IgD-negative memory B cell (primary cell): ENCODE results near the gene OST4. TPM values are rescaled to one million over a fixed set of nuclear protein-coding genes. Genes with fewer than 3 reads are reported as not detected.
A peak's percentile ranks its signal among the peaks of the same experiment; 100 is the strongest.

ENCODE experiments used
- H3K27ac Mint-ChIP-seq, 3 donors: one replicate each; pipeline ENCODE4 v1.8.0; 2020 to 2022; ENCODE audit warnings: mild to moderate bottlenecking in 3 of 3, mixed read lengths in 3 of 3, moderate library complexity in 1 of 3
- H3K27me3 Mint-ChIP-seq: one replicate; pipeline ENCODE4 v1.8.0; 2021; ENCODE audit warnings: mixed read lengths
- H3K36me3 Mint-ChIP-seq: one replicate; pipeline ENCODE4 v1.8.0; 2020; ENCODE audit warnings: mild to moderate bottlenecking, mixed read lengths
- H3K4me1 Mint-ChIP-seq, 3 donors: one replicate each; pipeline ENCODE4 v1.8.0; 2020 to 2022; ENCODE audit warnings: mixed read lengths in 3 of 3, mild to moderate bottlenecking in 1 of 3
- H3K4me3 Mint-ChIP-seq, 4 donors: one replicate each; pipeline ENCODE4 v1.8.0; 2020 to 2022; ENCODE audit warnings: mild to moderate bottlenecking in 4 of 4, mixed read lengths in 4 of 4, moderate library complexity in 3 of 4
- H3K9me3 Mint-ChIP-seq, 3 donors: one replicate each; pipeline ENCODE4 v1.8.0; 2020 to 2021; ENCODE audit warnings: mixed read lengths in 3 of 3, mild to moderate bottlenecking in 1 of 3
- polyA plus RNA-seq: library from polyadenylated mRNA; unstranded; fragments of 300-500 nt; fragmentation: Illumina TruSeq; gene quantifications from one replicate; pipeline ENCODE4 v1.2.3, GENCODE V29; 2021

The OST4 gene
- polyA plus RNA-seq, 1 donor from 2014 or later, result 723 TPM

- no peaks in the 10 kb centered on the region for H3K27me3 Mint-ChIP-seq
- no peak overlapping the region for H3K4me3 Mint-ChIP-seq
- no peaks in the 10 kb centered on the region for H3K4me1 Mint-ChIP-seq
- no peaks in the 10 kb centered on the region for H3K9me3 Mint-ChIP-seq
- peak overlapping the region in 1 of 3 donors; percentile 35 for H3K27ac Mint-ChIP-seq
- peaks cover 3% of the 10 kb centered on the region for H3K36me3 Mint-ChIP-seq
Observed at GRCh38 chr2:27021253-27022049, 50.0 kb downstream of the OST4 start.

Other genes starting within 250 kb of the OST4 start
- gene DPYSL5, start 223.5 kb downstream of the OST4 start, polyA plus RNA-seq, result not detected
- 2.4 TPM for gene MAPRE3, start 101.0 kb downstream of the OST4 start, polyA plus RNA-seq
- gene TMEM214, start 38.7 kb downstream of the OST4 start, polyA plus RNA-seq, result 34.3 TPM
- gene AGBL5, start 20.0 kb downstream of the OST4 start, polyA plus RNA-seq, result 10.8 TPM
- gene EMILIN1, start 7.0 kb upstream of the OST4 start, polyA plus RNA-seq, result 0.61 TPM
- 6.5 TPM for gene KHK, start 15.1 kb upstream of the OST4 start, polyA plus RNA-seq
- not detected for gene CGREF1, start 47.5 kb upstream of the OST4 start, polyA plus RNA-seq
- 0.35 TPM for gene ABHD1, start 52.2 kb upstream of the OST4 start, polyA plus RNA-seq
- gene PREB, start 63.0 kb upstream of the OST4 start, polyA plus RNA-seq, result 62.2 TPM
- gene PRR30, start 67.8 kb upstream of the OST4 start, polyA plus RNA-seq, result not detected
- gene TCF23, start 77.3 kb upstream of the OST4 start, polyA plus RNA-seq, result not detected
- gene ATRAID, start 140.4 kb upstream of the OST4 start, polyA plus RNA-seq, result 274 TPM
- 20.3 TPM for gene SLC5A6, start 140.6 kb upstream of the OST4 start, polyA plus RNA-seq
- 18.9 TPM for gene CAD, start 145.7 kb upstream of the OST4 start, polyA plus RNA-seq
- not detected for gene SLC30A3, start 191.4 kb upstream of the OST4 start, polyA plus RNA-seq
- not detected for gene DNAJC5G, start 203.8 kb upstream of the OST4 start, polyA plus RNA-seq
- not detected for gene TRIM54, start 210.8 kb upstream of the OST4 start, polyA plus RNA-seq
- gene UCN, start 236.8 kb upstream of the OST4 start, polyA plus RNA-seq, result 1.6 TPM